22Rv1 (cell line): ENCODE measurements around the gene RNF186.
"Not testable (repeated sequence)": the region's sequence is repeated elsewhere in the genome, so short reads cannot be mapped to it uniquely, and the experiment has no call there.

Experiments
- H3K27ac ChIP-seq: fragments of 450-650 bp; 2 replicates; pipeline ENCODE4 v1.5.1; 2017
- ZFX ChIP-seq: fragments of 450-650 bp; IDR thresholded peaks from 2 replicates; pipeline ENCODE4 v1.6.1; 2017; ENCODE audit warnings: antibody characterized with exemption, borderline replicate concordance
- TF ChIP-seq, protein P1 (sequence below): fragments of 450-650 bp; IDR thresholded peaks from 2 replicates; pipeline ENCODE4 v1.5.1; 2017; ENCODE audit warnings: mild to moderate bottlenecking

Gene RNF186

DNA sequence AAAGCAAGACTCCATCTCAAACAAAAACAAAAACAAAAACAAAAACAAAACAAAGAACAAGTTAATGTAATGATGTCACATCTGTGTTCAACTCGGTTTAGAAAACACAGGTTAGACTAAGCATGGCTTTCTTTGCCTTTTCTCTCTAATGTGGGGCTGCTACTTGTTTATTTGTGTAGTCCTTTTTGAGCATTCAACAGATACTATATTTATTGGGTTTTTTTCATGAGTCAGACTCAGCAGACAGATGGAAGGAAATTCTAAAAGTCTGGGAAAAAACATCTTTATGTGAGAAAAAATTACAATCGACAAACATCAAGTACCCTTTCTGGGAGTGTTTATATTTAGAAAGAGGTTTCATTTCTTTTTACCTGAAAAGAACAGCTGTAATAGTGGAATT lies 44.8 kb upstream of the RNF186 start:
- TF ChIP-seq ZFX, result no peak
- TF ChIP-seq, protein P1, sequence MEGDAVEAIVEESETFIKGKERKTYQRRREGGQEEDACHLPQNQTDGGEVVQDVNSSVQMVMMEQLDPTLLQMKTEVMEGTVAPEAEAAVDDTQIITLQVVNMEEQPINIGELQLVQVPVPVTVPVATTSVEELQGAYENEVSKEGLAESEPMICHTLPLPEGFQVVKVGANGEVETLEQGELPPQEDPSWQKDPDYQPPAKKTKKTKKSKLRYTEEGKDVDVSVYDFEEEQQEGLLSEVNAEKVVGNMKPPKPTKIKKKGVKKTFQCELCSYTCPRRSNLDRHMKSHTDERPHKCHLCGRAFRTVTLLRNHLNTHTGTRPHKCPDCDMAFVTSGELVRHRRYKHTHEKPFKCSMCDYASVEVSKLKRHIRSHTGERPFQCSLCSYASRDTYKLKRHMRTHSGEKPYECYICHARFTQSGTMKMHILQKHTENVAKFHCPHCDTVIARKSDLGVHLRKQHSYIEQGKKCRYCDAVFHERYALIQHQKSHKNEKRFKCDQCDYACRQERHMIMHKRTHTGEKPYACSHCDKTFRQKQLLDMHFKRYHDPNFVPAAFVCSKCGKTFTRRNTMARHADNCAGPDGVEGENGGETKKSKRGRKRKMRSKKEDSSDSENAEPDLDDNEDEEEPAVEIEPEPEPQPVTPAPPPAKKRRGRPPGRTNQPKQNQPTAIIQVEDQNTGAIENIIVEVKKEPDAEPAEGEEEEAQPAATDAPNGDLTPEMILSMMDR, result no peak
- H3K27ac ChIP-seq, result no peak overlapping the region

- H3K27ac ChIP-seq, result no peak overlapping the region
- no peak for TF ChIP-seq ZFX
- TF ChIP-seq, protein P1, result no peak
Observed at GRCh38 chr1:19858893-19859292, 43.8 kb upstream of the RNF186 start.

DNA sequence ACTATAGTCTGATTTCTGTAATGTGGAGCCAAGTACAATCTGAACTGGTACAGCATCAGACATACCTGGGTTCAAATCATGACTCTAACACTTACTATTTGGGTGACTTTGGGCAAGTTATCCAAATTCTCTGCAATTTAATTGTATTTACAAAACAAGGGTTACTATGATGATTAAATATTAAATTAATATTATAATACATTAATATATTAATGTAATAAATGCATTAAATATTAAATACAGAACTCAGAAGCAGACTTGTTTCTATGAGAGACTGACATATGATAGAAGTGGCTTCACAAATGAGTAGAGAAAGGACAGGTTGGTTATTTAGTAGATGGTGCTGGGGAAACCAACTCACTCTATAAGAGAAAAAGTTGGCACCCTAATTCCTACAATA lies 39.8 kb upstream of the RNF186 start:
- H3K27ac ChIP-seq, result no peak overlapping the region
- TF ChIP-seq ZFX, result no peak
- TF ChIP-seq, protein P1, result no peak

- no peak for TF ChIP-seq ZFX
- TF ChIP-seq, protein P1, result no peak
- H3K27ac ChIP-seq, result no peak overlapping the region
Observed at GRCh38 chr1:19852036-19852435, 37.0 kb upstream of the RNF186 start.

GRCh38 chr1:19850214-19850613 lies 35.1 kb upstream of the RNF186 start:
- H3K27ac ChIP-seq, result no peak overlapping the region
- TF ChIP-seq ZFX, result no peak
- TF ChIP-seq, protein P1, result no peak

DNA sequence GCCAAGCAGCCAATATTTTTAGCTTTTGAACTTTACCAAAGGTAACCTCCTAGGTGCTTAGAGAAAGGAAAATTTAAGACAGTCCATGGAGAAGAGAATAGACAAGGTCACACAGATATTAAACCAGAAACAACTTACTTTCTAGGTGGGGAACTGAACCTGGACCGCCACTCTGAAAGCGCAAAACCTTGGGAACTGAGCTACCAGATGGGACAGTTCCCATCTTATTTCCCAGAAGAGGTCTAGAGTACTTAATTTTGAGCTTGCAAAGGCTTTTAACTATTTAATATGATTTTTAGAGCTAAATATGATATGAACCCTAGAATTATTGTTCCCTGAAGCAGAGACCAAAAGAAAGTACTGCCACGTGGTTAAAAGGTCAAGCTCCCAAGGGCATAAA lies 34.2 kb upstream of the RNF186 start:
- not testable (repeated sequence) for H3K27ac ChIP-seq

DNA sequence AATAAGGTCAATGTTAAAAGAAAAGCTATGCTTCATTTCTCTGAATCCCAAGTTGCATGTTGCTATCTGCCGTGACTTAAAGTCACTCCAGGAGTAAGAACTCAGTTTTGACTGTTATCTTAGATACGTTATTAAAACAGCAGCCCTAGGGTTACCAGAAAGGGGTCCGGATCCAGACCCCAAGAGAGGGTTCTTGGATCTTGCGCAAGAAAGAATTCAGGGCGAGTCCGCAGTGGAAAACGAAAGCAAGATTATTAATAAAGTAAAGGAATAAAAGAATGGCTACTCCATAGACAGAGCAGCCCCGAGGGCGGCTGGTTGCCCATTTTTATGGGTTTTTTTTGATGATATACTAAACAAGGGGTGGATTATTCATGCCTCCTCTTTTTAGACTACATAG lies 32.3 kb upstream of the RNF186 start:
- not testable (repeated sequence) for H3K27ac ChIP-seq

- TF ChIP-seq, protein P1, result no peak
- TF ChIP-seq ZFX, result no peak
- H3K27ac ChIP-seq, result no peak overlapping the region
Observed at GRCh38 chr1:19846338-19846737, 31.3 kb upstream of the RNF186 start.
